GM18951 (cell line): ENCODE data around the gene NAA60.

Experiments used
- POLR2A ChIP-seq: IDR thresholded peaks from 4 replicates; pipeline ENCODE4 v1.6.1; 2011; ENCODE audit warnings: mild to moderate bottlenecking; ENCODE audit not compliant: insufficient read length, insufficient read depth; ENCODE audit errors: extremely low read depth
- in situ Hi-C: fragments of 300-500 bp; cut with MboI; formaldehyde crosslinking; loops from one replicate; pipeline ENCODE4 v1.12.0; 2022; ENCODE audit warnings: low sequenced_read_pairs, mixed read lengths, inconsistent platforms; ENCODE audit not compliant: unreplicated experiment

NAA60 gene

GRCh38 chr16:3443108-3444031, at the start of gene NAA60, which contains the start of gene ZNF597:
TSS of gene NAA60 (plus strand) at chr16:3443680. CDS start at chr16:3476228, 32,548 bp downstream.
TSS of gene ZNF597 (minus strand) at chr16:3443504. CDS start at chr16:3443153, 351 bp downstream.
- in situ Hi-C loops = no loop called here
- peak; percentile 58 for TF ChIP-seq POLR2A

- TF ChIP-seq POLR2A = no peak
- in situ Hi-C loops = no loop called here
Observed at GRCh38 chr16:3400446-3400778, 43.1 kb upstream of the NAA60 start.

GRCh38 chr16:3400779-3401688, 42.4 kb upstream of the NAA60 start, which contains the start of the genes ZNF174 and ZSCAN32:
TSS of gene ZNF174 (plus strand) at chr16:3401215. CDS start at chr16:3402005, 790 bp downstream.
TSS of gene ZSCAN32 (minus strand) at chr16:3401004. CDS start at chr16:3397557, 3,447 bp downstream.
- TF ChIP-seq POLR2A = peak; percentile 95
- in situ Hi-C loops = no loop called here

GRCh38 chr16:3401719-3402397, 41.6 kb upstream of the NAA60 start:
- in situ Hi-C loops = no loop called here
- no peak for TF ChIP-seq POLR2A

- in situ Hi-C loops = no loop called here
- no peak for TF ChIP-seq POLR2A
Observed at GRCh38 chr16:3408561-3409197, 34.8 kb upstream of the NAA60 start.

- in situ Hi-C loops = no loop called here
Observed at GRCh38 chr16:3413730-3414379, 29.6 kb upstream of the NAA60 start.

GRCh38 chr16:3431779-3432219, 11.7 kb upstream of the NAA60 start:
- no peak for TF ChIP-seq POLR2A
- in situ Hi-C loops = no loop called here

More at GRCh38 chr16:3413730-3414379, 29.6 kb upstream of the NAA60 start:
- no peak for TF ChIP-seq POLR2A

GRCh38 chr16:3434373-3434772, 9.1 kb upstream of the NAA60 start:
- no peak for TF ChIP-seq POLR2A
- in situ Hi-C loops = no loop called here

- in situ Hi-C loops = no loop called here
- no peak for TF ChIP-seq POLR2A
Observed at GRCh38 chr16:3439637-3440036, 3.8 kb upstream of the NAA60 start.

GRCh38 chr16:3444032-3444388, 530 bp downstream of the NAA60 start:
- TF ChIP-seq POLR2A = no peak
- in situ Hi-C loops = no loop called here

- in situ Hi-C loops = no loop called here
- no peak for TF ChIP-seq POLR2A
Observed at GRCh38 chr16:3454093-3454492, 10.6 kb downstream of the NAA60 start.

GRCh38 chr16:3454631-3455147, 11.2 kb downstream of the NAA60 start:
- in situ Hi-C loops = no loop called here
- no peak for TF ChIP-seq POLR2A
